VCaP (cell line): Measurements from ENCODE around the gene USP15.
"Not testable (repeated sequence)": the region's sequence is repeated elsewhere in the genome, so short reads cannot be mapped to it uniquely, and the experiment has no call there.

ENCODE experiments used
- H3K27ac ChIP-seq: fragments of 450-650 bp; 2 replicates; pipeline ENCODE4 v1.5.1; 2017
- TF ChIP-seq, protein P1 (sequence below): fragments of 450-650 bp; conservative IDR thresholded peaks from 2 replicates; pipeline ENCODE4 v1.5.1; 2017; ENCODE audit warnings: mild to moderate bottlenecking, moderate library complexity

Gene USP15

DNA sequence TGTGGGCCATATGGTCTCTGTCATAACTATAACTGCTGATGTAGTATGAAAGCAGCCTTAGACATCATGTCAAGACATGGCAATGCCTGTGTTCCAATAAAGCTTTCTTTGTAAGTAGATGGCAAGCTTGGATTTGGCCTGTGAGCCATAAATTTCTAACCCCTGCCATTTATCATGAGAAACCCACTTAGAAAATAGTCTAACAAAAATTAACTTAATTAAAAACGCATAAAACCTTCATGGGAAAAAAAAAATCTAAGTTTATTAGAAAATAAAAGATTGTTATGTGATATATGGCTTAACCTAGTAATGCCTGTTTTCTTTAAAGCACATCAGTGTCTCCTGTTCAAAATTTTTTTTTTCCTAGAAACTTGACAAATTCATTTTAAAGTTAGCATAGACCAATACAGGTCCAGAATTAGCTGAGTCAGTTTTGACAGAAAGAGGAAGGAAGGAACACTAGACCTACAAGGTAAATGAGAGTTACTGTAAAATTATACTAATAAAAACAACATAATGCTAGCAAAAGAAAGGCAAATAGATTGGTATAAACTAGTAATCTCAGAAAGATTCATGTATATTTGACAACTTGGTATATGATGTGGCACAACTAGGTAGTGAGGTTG is 68.2 kb downstream of the USP15 start:
- H3K27ac ChIP-seq: no peak overlapping the region
- TF ChIP-seq, protein P1, sequence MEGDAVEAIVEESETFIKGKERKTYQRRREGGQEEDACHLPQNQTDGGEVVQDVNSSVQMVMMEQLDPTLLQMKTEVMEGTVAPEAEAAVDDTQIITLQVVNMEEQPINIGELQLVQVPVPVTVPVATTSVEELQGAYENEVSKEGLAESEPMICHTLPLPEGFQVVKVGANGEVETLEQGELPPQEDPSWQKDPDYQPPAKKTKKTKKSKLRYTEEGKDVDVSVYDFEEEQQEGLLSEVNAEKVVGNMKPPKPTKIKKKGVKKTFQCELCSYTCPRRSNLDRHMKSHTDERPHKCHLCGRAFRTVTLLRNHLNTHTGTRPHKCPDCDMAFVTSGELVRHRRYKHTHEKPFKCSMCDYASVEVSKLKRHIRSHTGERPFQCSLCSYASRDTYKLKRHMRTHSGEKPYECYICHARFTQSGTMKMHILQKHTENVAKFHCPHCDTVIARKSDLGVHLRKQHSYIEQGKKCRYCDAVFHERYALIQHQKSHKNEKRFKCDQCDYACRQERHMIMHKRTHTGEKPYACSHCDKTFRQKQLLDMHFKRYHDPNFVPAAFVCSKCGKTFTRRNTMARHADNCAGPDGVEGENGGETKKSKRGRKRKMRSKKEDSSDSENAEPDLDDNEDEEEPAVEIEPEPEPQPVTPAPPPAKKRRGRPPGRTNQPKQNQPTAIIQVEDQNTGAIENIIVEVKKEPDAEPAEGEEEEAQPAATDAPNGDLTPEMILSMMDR: no peak

DNA sequence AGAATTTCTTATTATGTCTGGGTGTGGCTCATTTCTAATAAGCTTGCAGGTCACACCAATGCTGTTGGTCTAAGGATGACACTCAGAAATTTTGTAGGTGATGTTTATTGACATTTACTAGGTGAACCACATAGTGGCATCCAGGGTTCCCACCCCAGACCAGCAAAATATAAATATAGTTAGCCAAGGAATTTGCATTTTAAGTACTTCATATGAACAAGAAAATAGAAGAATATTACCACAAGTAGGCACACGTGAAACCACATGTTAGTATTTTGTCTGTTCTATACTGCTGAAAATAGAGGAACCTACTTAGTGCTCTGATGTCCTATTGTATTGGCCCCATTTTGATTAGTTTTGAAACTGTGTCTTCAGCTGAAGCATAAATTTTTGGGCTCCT is 71.1 kb downstream of the USP15 start:
- TF ChIP-seq, protein P1: no peak
- no peak overlapping the region for H3K27ac ChIP-seq

DNA sequence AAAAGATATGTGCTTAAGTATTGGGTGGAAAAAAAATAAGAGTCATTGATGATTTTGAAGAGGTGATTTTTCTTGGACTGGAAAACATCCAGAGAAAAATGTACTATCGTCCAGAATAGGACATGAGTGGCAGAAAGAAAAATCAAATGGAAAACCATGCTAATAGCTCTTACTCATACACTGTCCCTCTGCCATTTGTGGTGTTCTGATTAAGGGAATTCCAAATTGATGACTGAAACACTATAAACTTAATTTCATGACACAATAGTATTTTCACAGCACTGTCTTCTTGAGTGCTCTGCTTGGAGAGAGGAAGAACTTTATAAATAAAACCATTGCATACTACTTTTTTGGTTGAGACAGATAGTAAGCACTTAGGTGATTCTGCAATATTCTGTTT is 72.4 kb downstream of the USP15 start:
- H3K27ac ChIP-seq: no peak overlapping the region
- TF ChIP-seq, protein P1: no peak

DNA sequence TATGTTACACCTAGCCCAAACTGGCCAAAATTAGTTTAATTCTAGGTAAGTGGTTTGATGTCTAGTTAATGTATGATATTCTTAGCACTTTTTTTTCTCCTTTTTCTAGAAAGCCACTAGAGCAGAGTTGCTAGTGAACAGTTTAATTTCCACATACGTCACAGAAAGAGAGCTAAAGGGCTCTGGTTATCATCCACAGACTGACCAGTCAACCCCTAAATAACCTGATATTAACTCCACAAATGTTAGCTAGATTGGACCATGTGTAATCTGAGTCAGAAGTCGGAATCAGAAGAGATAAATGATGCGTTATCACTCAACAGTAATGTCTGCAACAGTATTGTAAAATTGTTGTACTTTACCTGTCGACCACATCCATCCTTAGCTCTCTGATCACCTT is 74.9 kb downstream of the USP15 start:
- TF ChIP-seq, protein P1: no peak

DNA sequence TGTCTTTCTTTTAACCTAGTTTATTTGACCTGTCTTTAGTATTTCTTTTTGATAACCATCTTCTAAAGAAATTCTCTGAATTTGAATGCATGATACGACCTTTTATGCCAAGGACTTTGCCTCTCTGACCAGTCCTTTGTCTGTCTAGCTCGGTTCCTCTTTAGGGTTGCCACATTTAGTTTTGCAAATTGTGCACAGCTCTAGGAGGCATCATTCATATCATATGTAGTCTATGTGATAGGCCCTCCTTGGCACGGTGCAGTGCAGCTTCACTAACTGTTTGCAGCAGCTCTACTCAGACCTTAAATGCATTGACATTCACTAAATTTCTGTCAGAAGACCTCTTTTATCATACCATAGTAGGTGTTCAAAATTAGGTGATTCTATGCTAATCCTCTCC is 75.6 kb downstream of the USP15 start:
- TF ChIP-seq, protein P1: no peak
- H3K27ac ChIP-seq: no peak overlapping the region

More for the DNA sequence above, 74.9 kb downstream of the USP15 start:
- H3K27ac ChIP-seq: no peak overlapping the region

DNA sequence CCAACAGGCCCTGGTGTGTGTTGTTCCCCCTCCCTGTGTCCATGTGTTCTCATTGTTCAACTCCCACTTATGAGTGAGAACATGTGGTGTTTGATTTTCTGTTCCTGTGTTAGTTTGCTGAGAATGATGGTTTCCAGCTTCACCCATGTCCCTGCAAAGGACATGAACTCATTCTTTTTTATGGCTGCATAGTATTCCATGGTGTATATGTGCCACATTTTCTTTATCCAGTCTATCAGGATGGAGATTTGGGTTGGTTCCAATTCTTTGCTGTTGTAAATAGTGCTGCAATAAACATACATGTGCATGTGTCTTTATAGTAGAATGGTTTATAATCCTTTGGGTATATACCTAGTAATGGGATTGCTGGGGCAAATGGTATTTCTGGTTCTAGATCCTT is 77.4 kb downstream of the USP15 start:
- not testable (repeated sequence) for H3K27ac ChIP-seq

DNA sequence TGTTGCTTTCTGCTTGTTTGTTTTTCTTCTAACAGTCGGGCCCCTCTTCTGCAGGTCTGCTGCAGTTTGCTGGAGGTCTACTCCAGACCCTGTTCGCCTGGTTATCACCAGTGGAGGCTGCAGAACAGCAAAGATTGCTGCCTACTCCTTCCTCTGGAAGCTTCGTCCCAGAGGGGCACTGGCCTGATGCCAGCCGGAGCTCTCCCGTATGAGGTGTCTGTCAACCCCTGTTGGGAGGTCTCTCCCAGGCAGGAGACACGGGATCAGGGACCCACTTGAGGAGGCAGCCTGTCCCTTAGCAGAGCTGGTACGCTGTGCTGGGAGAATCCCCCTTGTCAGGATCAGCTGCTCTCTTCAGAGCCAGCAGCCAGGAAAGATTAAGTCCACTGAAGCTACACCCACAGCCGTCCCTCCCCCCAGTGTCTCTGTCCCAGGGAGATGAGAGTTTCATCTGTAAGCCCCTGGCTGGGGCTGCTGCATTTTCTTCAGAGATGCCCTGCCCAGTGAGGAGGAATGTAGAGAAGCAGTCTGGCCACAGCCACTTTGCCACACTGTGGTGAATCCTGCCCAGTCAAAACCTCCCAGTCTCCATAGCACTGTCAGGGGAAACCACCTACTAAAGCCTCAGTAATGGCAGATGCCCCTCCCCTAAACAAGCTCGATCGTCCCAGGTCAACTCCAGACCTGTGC is 82.6 kb downstream of the USP15 start:
- H3K27ac ChIP-seq: not testable (repeated sequence)

DNA sequence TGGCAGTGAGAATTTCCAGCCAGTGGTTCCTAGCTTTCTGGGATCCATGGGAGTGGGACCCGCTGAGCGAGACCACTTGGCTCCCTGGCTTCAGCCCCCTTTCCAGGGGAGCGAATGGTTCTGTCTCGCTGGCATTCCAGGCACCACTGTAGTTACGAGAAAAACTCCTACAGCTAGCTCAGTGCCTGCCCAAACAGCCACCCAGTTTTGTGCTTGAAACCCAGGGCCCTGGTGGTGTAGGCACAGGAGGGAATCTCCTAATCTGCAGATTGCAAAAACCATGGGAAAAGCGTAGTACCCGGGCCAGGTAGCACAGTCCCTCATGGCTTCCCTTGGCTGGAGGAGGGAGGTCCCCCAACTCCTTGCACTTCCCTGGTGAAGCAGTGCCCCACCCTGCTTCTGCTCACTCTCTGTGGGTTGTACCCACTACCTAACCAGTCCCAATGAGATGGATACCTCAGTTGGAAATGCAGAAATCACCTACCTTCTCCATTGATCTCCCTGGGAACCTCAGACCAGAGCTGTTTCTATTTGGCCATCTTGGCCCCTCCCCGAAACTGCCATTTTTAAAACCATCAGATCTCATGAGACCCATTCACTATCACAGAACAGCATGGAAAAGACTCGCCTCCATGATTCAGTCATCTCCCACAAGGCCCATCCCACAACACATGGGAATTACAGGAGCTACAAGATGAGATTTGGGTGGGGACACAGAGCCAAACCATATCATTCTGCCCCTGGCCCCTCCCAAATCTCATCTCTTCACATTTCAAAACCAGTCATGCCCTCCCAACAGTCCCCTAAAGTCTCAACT is 83.3 kb downstream of the USP15 start:
- H3K27ac ChIP-seq: not testable (repeated sequence)

DNA sequence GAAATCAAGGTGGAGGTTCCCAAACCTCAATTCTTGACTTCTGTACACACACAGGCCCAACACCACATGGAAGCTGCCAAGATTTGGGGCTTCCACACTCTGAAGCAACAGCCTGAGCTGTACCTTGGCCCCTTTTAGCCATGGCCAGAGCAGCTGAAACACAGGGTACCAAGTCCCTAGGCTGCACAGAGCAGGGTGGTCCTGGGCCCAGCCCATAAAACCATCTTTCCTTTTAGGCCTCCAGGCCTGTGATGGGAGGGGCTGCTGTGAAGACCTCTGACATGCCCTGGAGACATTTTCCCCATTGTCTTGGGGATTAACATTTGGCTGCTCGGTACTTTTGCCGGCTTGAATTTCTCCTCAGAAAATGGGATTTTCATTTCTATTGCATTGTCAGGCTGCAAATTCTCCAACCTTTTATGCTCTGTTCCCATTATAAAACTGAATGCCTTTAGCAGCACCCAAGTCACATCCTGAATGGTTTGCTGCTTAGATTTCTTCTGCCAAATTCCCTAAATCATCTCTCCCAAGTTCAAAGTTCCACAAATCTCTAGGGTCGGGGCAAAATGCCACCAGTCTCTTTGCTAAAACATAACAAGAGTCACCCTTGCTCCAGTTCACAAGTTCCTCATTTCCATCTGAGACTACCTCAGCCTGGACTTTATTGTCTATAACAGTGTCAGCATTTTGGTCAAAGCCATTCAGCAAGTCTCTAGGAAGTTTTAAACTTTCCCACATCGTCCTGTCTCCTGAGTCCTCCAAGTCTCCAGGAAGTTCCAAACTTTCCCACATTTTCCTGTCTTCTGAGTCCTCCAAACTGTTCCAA is 84.7 kb downstream of the USP15 start:
- not testable (repeated sequence) for H3K27ac ChIP-seq
